PC-9 (cell line): ENCODE data around the gene NHS. TPM values are rescaled to one million over a fixed set of nuclear protein-coding genes. Genes with fewer than 3 reads are reported as not detected.

Source experiments
- BruUV-seq: library from RNA; stranded (reverse); fragments of 400-500 nt; replicated peaks from 2 replicates; lab custom pipeline; 2021; lab: Mats Ljungman, UMichigan
- CTCF ChIA-PET: fragments of 300-600 bp; sonication (Branson Sonifier 250); formaldehyde crosslinking; loops from one replicate; lab custom pipeline; 2022; ENCODE audit warnings: antibody characterized with exemption; lab: Charles Lee
- POLR2A ChIA-PET: fragments of 300-600 bp; sonication (Branson Sonifier 250); formaldehyde crosslinking; loops from one replicate; lab custom pipeline; 2022; ENCODE audit warnings: antibody characterized with exemption; ENCODE audit not compliant: unreplicated experiment; lab: Charles Lee
- DNase-seq, 2 experiments: peaks; one replicate each; pipeline versions ENCODE4 v3.0.0 to v3.0.0-alpha.2; 2015 to 2022; ENCODE audit warnings: mixed read lengths in 1 of 2
- H2AFZ ChIP-seq: fragments of 200-600 bp; sonication (generic); 2 replicates; pipeline ENCODE4 v1.8.1; 2017; ENCODE audit warnings: antibody characterized with exemption
- H3F3A ChIP-seq: fragments of 200-600 bp; sonication (generic); 2 replicates; pipeline ENCODE4 v1.8.1; 2017; ENCODE audit warnings: antibody characterized with exemption, mild to moderate bottlenecking, low read depth; ENCODE audit not compliant: insufficient read depth
- H3K27ac ChIP-seq: fragments of 200-600 bp; sonication (generic); 2 replicates; pipeline ENCODE4 v1.6.1; 2016; ENCODE audit warnings: mixed run types
- H3K27me3 ChIP-seq: fragments of 200-600 bp; sonication (generic); 2 replicates; pipeline ENCODE4 v1.6.1; 2016; ENCODE audit warnings: low read depth, mixed run types; ENCODE audit not compliant: insufficient read depth
- H3K36me3 ChIP-seq: fragments of 200-600 bp; sonication (generic); 2 replicates; pipeline ENCODE4 v1.6.1; 2016; ENCODE audit warnings: low read depth, mixed run types
- H3K4me1 ChIP-seq: fragments of 200-600 bp; sonication (generic); replicated peaks from 2 replicates; pipeline ENCODE4 v1.6.1; 2016; ENCODE audit warnings: mixed run types; ENCODE audit not compliant: insufficient read depth
- H3K4me2 ChIP-seq: fragments of 200-600 bp; sonication (generic); 2 replicates; pipeline ENCODE4 v1.6.1; 2017; ENCODE audit warnings: mixed run types
- H3K4me3 ChIP-seq: fragments of 200-600 bp; sonication (generic); 2 replicates; pipeline ENCODE4 v1.6.1; 2016; ENCODE audit warnings: mixed run types
- H3K79me2 ChIP-seq: fragments of 200-600 bp; sonication (generic); 2 replicates; pipeline ENCODE4 v1.6.1; 2017; ENCODE audit warnings: low read depth, mixed run types
- H3K9me2 ChIP-seq: fragments of 200-600 bp; sonication (generic); 2 replicates; pipeline ENCODE4 v1.8.1; 2017; ENCODE audit warnings: mild to moderate bottlenecking; ENCODE audit not compliant: insufficient read depth
- H3K9me3 ChIP-seq: fragments of 200-600 bp; sonication (generic); 2 replicates; pipeline ENCODE4 v1.8.1; 2016; ENCODE audit warnings: low read depth; ENCODE audit not compliant: insufficient read depth
- H4K20me1 ChIP-seq: fragments of 200-600 bp; sonication (generic); 2 replicates; pipeline ENCODE4 v1.8.1; 2017; ENCODE audit not compliant: insufficient read depth
- EZH2 ChIP-seq: fragments of 200-600 bp; sonication (generic); IDR thresholded peaks from 2 replicates; pipeline ENCODE4 v1.8.0; 2017; ENCODE audit warnings: antibody characterized with exemption, low read depth
- intact Hi-C: fragments of 100-400 bp; cut with micrococcal nuclease; formaldehyde crosslinking; loops from one replicate; pipeline ENCODE4 v1.10.0; 2022; ENCODE audit not compliant: unreplicated experiment
- total RNA-seq: library from RNA; stranded (reverse); gene quantifications from 2 replicates; pipeline ENCODE4 v1.2.3, GENCODE V29; 2021
- TF ChIP-seq, protein P1 (sequence below): fragments of 200-600 bp; sonication (generic); conservative IDR thresholded peaks from 2 replicates; pipeline ENCODE4 v1.6.1; 2017; ENCODE audit warnings: mixed run types, antibody characterized with exemption, mild to moderate bottlenecking, moderate library complexity

NHS gene
- total RNA-seq, 1 experiment from 2014 or later: 6.7 TPM

- no peaks in the 10 kb centered on the region for H3K36me3 ChIP-seq
- no peaks in the 10 kb centered on the region for H3F3A ChIP-seq
- ChIA-PET POLR2A (no interaction called here), CTCF (no interaction called here)
- no peaks in the 10 kb centered on the region for H3K9me3 ChIP-seq
- no peaks in the 10 kb centered on the region for H3K27me3 ChIP-seq
- no peak overlapping the region for H3K27ac ChIP-seq
- no peaks in the 10 kb centered on the region for H4K20me1 ChIP-seq
- intact Hi-C loops: loop anchor here (5.0 kb wide), 1 partner anchor 37 kb away; no protein-coding TSS in a partner anchor
- no peak overlapping the region for H2AFZ ChIP-seq
- DNase-seq: no peak
- no peak for TF ChIP-seq EZH2
- TF ChIP-seq, protein P1, sequence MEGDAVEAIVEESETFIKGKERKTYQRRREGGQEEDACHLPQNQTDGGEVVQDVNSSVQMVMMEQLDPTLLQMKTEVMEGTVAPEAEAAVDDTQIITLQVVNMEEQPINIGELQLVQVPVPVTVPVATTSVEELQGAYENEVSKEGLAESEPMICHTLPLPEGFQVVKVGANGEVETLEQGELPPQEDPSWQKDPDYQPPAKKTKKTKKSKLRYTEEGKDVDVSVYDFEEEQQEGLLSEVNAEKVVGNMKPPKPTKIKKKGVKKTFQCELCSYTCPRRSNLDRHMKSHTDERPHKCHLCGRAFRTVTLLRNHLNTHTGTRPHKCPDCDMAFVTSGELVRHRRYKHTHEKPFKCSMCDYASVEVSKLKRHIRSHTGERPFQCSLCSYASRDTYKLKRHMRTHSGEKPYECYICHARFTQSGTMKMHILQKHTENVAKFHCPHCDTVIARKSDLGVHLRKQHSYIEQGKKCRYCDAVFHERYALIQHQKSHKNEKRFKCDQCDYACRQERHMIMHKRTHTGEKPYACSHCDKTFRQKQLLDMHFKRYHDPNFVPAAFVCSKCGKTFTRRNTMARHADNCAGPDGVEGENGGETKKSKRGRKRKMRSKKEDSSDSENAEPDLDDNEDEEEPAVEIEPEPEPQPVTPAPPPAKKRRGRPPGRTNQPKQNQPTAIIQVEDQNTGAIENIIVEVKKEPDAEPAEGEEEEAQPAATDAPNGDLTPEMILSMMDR: no peak
- no TSS peak for BruUV-seq
- H3K4me2 ChIP-seq: no peak overlapping the region
- 0 out of 2 replicates have a peak, but pooled peaks cover 11% of the 10 kb centered on the region for H3K79me2 ChIP-seq
- no peaks in the 10 kb centered on the region for H3K9me2 ChIP-seq
- H3K4me3 ChIP-seq: no peak overlapping the region
- H3K4me1 ChIP-seq: no peaks in the 10 kb centered on the region
Measured at GRCh38 chrX:17425551-17425950, 50.6 kb downstream of the NHS start.

- no peak for TF ChIP-seq EZH2
- TF ChIP-seq, protein P1: no peak
- Histone ChIP-seq H3K9me2 (no peaks in the 10 kb centered on the region), H3K4me2 (no peak overlapping the region), H2AFZ (no peak overlapping the region), H3K4me1 (0 out of 2 replicates have a peak, but pooled peaks cover 9% of the 10 kb centered on the region), H3K36me3 (no peaks in the 10 kb centered on the region), H3K79me2 (peaks cover 22% of the 10 kb centered on the region), H3K4me3 (no peak overlapping the region), H3K27ac (no peak overlapping the region), H4K20me1 (no peaks in the 10 kb centered on the region), H3K9me3 (no peaks in the 10 kb centered on the region), H3K27me3 (no peaks in the 10 kb centered on the region), H3F3A (no peaks in the 10 kb centered on the region)
- DNase-seq: no peak
- ChIA-PET POLR2A (no interaction called here), CTCF (no interaction called here)
- BruUV-seq: no TSS peak
- intact Hi-C loops: no loop called here
Measured at GRCh38 chrX:17431171-17431570, 56.2 kb downstream of the NHS start.

GRCh38 chrX:17432158-17432557, 57.2 kb downstream of the NHS start:
- H3K36me3 ChIP-seq: no peaks in the 10 kb centered on the region
- H3K27me3 ChIP-seq: no peaks in the 10 kb centered on the region
- intact Hi-C loops: no loop called here
- no peak for DNase-seq
- CTCF ChIA-PET: no interaction called here
- POLR2A ChIA-PET: no interaction called here
- no peaks in the 10 kb centered on the region for H4K20me1 ChIP-seq
- H3K9me2 ChIP-seq: no peaks in the 10 kb centered on the region
- no peaks in the 10 kb centered on the region for H3K9me3 ChIP-seq
- H3K4me1 ChIP-seq: 0 out of 2 replicates have a peak, but pooled peaks cover 9% of the 10 kb centered on the region
- H3F3A ChIP-seq: no peaks in the 10 kb centered on the region
- H3K27ac ChIP-seq: no peak overlapping the region
- peaks cover 22% of the 10 kb centered on the region for H3K79me2 ChIP-seq
- no peak for TF ChIP-seq EZH2
- TF ChIP-seq, protein P1: no peak
- no peak overlapping the region for H2AFZ ChIP-seq
- H3K4me3 ChIP-seq: no peak overlapping the region
- BruUV-seq: no TSS peak
- no peak overlapping the region for H3K4me2 ChIP-seq
